Naive B cell (primary cell): Measurements from ENCODE around the gene TIE1. TPM values are rescaled to one million over a fixed set of nuclear protein-coding genes. Genes with fewer than 3 reads are reported as not detected.

Source experiments
- ATAC-seq, 2 donors: fragments of 150-1000 bp; cut with Tn5 transposase; 2 replicates each; pipeline ENCODE4 v1.10.0; 2021; ENCODE audit warnings: low read depth in 2 of 2, mild to moderate bottlenecking in 2 of 2, moderate library complexity in 2 of 2
- DNase-seq: peaks from one replicate; pipeline ENCODE4 v3.0.0; 2022
- H3K27ac Mint-ChIP-seq, 6 donors: one replicate each; pipeline ENCODE4 v1.8.0; 2020 to 2022; ENCODE audit warnings: mild to moderate bottlenecking in 6 of 6, mixed read lengths in 6 of 6, moderate library complexity in 5 of 6, inconsistent platforms in 2 of 6
- H3K27me3 Mint-ChIP-seq, 3 donors: one replicate each; pipeline ENCODE4 v1.8.0; 2021 to 2022; ENCODE audit warnings: mixed read lengths in 3 of 3, mild to moderate bottlenecking in 1 of 3
- H3K36me3 Mint-ChIP-seq, 2 donors: one replicate each; pipeline ENCODE4 v1.8.0; 2020 to 2022; ENCODE audit warnings: mixed read lengths in 2 of 2, inconsistent platforms in 1 of 2, mild to moderate bottlenecking in 1 of 2
- H3K4me1 Mint-ChIP-seq, 3 donors: one replicate each; pipeline ENCODE4 v1.8.0; 2020 to 2022; ENCODE audit warnings: mixed read lengths in 3 of 3, inconsistent platforms in 1 of 3, mild to moderate bottlenecking in 1 of 3, moderate library complexity in 1 of 3
- H3K4me3 Mint-ChIP-seq, 8 donors: one replicate each; pipeline ENCODE4 v1.8.0; 2020 to 2022; ENCODE audit warnings: mild to moderate bottlenecking in 8 of 8, mixed read lengths in 8 of 8, moderate library complexity in 8 of 8, inconsistent platforms in 2 of 8
- H3K9me3 Mint-ChIP-seq, 7 donors: one replicate each; pipeline ENCODE4 v1.8.0; 2020 to 2022; ENCODE audit warnings: mixed read lengths in 7 of 7, mild to moderate bottlenecking in 5 of 7, inconsistent platforms in 2 of 7, moderate library complexity in 1 of 7
- polyA plus RNA-seq, 6 donors: library from polyadenylated mRNA; unstranded; fragments of 300-500 nt; fragmentation: Illumina TruSeq; gene quantifications; one replicate each; pipeline ENCODE4 v1.2.3, GENCODE V29; 2021; ENCODE audit warnings: low read depth in 6 of 6

TIE1 gene
- polyA plus RNA-seq, 6 donors from 2014 or later, result not detected

- Mint-ChIP-seq H3K4me3 (no peak overlapping the region), H3K4me1 (peaks cover 0 to 3% (median 0%) of the 10 kb centered on the region in 3 donors)
Observed at GRCh38 chr1:43288785-43289706, 11.7 kb upstream of the TIE1 start.

GRCh38 chr1:43292216-43292615 lies 8.6 kb upstream of the TIE1 start:
- Mint-ChIP-seq H3K9me3 (no peaks in the 10 kb centered on the region), H3K27ac (peak overlapping the region in 1 of 6 donors; percentile 37), H3K4me1 (no peaks in the 10 kb centered on the region), H3K36me3 (no peaks in the 10 kb centered on the region), H3K4me3 (no peak overlapping the region), H3K27me3 (peaks cover 0 to 4% (median 0%) of the 10 kb centered on the region in 3 donors)
- no peak for ATAC-seq
- no peak for DNase-seq

More at GRCh38 chr1:43288785-43289706, 11.7 kb upstream of the TIE1 start:
- no peak for DNase-seq
- Mint-ChIP-seq H3K9me3 (no peaks in the 10 kb centered on the region), H3K36me3 (no peaks in the 10 kb centered on the region), H3K27me3 (peaks cover 0 to 12% (median 8%) of the 10 kb centered on the region in 3 donors), H3K27ac (no peak overlapping the region)
- no peak for ATAC-seq

GRCh38 chr1:43292679-43293078 lies 8.1 kb upstream of the TIE1 start:
- no peaks in the 10 kb centered on the region for H3K36me3 Mint-ChIP-seq
- ATAC-seq (no peak), DNase-seq (no peak)
- H3K27me3 Mint-ChIP-seq, result no peaks in the 10 kb centered on the region
- H3K4me1 Mint-ChIP-seq, result no peaks in the 10 kb centered on the region
- no peak overlapping the region for H3K27ac Mint-ChIP-seq
- no peak overlapping the region for H3K4me3 Mint-ChIP-seq
- no peaks in the 10 kb centered on the region for H3K9me3 Mint-ChIP-seq

- H3K9me3 Mint-ChIP-seq, result no peaks in the 10 kb centered on the region
- no peak overlapping the region for H3K4me3 Mint-ChIP-seq
- H3K4me1 Mint-ChIP-seq, result no peaks in the 10 kb centered on the region
- H3K27ac Mint-ChIP-seq, result peak overlapping the region in 2 of 6 donors; percentile 86 to 88
- no peaks in the 10 kb centered on the region for H3K36me3 Mint-ChIP-seq
- DNase-seq (no peak), ATAC-seq (no peak)
- no peaks in the 10 kb centered on the region for H3K27me3 Mint-ChIP-seq
Observed at GRCh38 chr1:43293176-43293575, 7.6 kb upstream of the TIE1 start.

GRCh38 chr1:43293896-43294760 lies 6.7 kb upstream of the TIE1 start:
- Mint-ChIP-seq H3K4me1 (no peaks in the 10 kb centered on the region), H3K27me3 (no peaks in the 10 kb centered on the region), H3K27ac (no peak overlapping the region), H3K36me3 (no peaks in the 10 kb centered on the region), H3K9me3 (no peaks in the 10 kb centered on the region), H3K4me3 (no peak overlapping the region)
- ATAC-seq, result no peak
- no peak for DNase-seq

GRCh38 chr1:43294761-43295160 lies 6.0 kb upstream of the TIE1 start:
- ATAC-seq (no peak), DNase-seq (no peak)
- H3K9me3 Mint-ChIP-seq, result no peaks in the 10 kb centered on the region
- no peaks in the 10 kb centered on the region for H3K27me3 Mint-ChIP-seq
- H3K36me3 Mint-ChIP-seq, result no peaks in the 10 kb centered on the region
- H3K4me1 Mint-ChIP-seq, result no peaks in the 10 kb centered on the region
- H3K4me3 Mint-ChIP-seq, result no peak overlapping the region
- peak overlapping the region in 1 of 6 donors; percentile 56 for H3K27ac Mint-ChIP-seq

GRCh38 chr1:43296207-43296606 lies 4.6 kb upstream of the TIE1 start:
- no peak for DNase-seq
- Mint-ChIP-seq H3K27ac (no peak overlapping the region), H3K9me3 (no peaks in the 10 kb centered on the region), H3K4me3 (no peak overlapping the region), H3K36me3 (no peaks in the 10 kb centered on the region), H3K4me1 (no peaks in the 10 kb centered on the region), H3K27me3 (peaks cover 0 to 6% (median 0%) of the 10 kb centered on the region in 3 donors)
- ATAC-seq, result no peak

- no peaks in the 10 kb centered on the region for H3K9me3 Mint-ChIP-seq
- no peak for ATAC-seq
- H3K4me3 Mint-ChIP-seq, result no peak overlapping the region
- H3K27ac Mint-ChIP-seq, result no peak overlapping the region
- no peaks in the 10 kb centered on the region for H3K36me3 Mint-ChIP-seq
- DNase-seq, result no peak
- no peaks in the 10 kb centered on the region for H3K4me1 Mint-ChIP-seq
- H3K27me3 Mint-ChIP-seq, result peaks cover 0 to 14% (median 0%) of the 10 kb centered on the region in 3 donors
Observed at GRCh38 chr1:43298055-43298454, 2.7 kb upstream of the TIE1 start.

- no peak overlapping the region for H3K4me3 Mint-ChIP-seq
- H3K9me3 Mint-ChIP-seq, result no peaks in the 10 kb centered on the region
- no peak for ATAC-seq
- H3K27ac Mint-ChIP-seq, result no peak overlapping the region
- H3K36me3 Mint-ChIP-seq, result no peaks in the 10 kb centered on the region
- H3K27me3 Mint-ChIP-seq, result peaks cover 0 to 18% (median 2%) of the 10 kb centered on the region in 3 donors
- peaks cover 0 to under 1% (median 0%) of the 10 kb centered on the region in 3 donors for H3K4me1 Mint-ChIP-seq
- no peak for DNase-seq
Observed at GRCh38 chr1:43299101-43299500, 1.7 kb upstream of the TIE1 start.

- Mint-ChIP-seq H3K4me1 (peaks cover 0 to 5% (median 0%) of the 10 kb centered on the region in 3 donors), H3K27ac (no peak overlapping the region), H3K9me3 (no peaks in the 10 kb centered on the region), H3K36me3 (no peaks in the 10 kb centered on the region), H3K27me3 (peaks cover 0 to 31% (median 6%) of the 10 kb centered on the region in 3 donors), H3K4me3 (no peak overlapping the region)
- no peak for DNase-seq
- no peak for ATAC-seq
Observed at GRCh38 chr1:43302201-43302600, 1.4 kb downstream of the TIE1 start.

- no peaks in the 10 kb centered on the region for H3K36me3 Mint-ChIP-seq
- H3K4me1 Mint-ChIP-seq, result peaks cover 0 to 5% (median 0%) of the 10 kb centered on the region in 3 donors
- no peak for DNase-seq
- H3K27me3 Mint-ChIP-seq, result peaks cover 0 to 35% (median 10%) of the 10 kb centered on the region in 3 donors
- H3K4me3 Mint-ChIP-seq, result no peak overlapping the region
- peak overlapping the region in 1 of 6 donors; percentile 39 for H3K27ac Mint-ChIP-seq
- ATAC-seq, result no peak
- no peaks in the 10 kb centered on the region for H3K9me3 Mint-ChIP-seq
Observed at GRCh38 chr1:43302721-43303470, 2.1 kb downstream of the TIE1 start.

- Mint-ChIP-seq H3K9me3 (no peaks in the 10 kb centered on the region), H3K4me1 (peaks cover 0 to 5% (median 0%) of the 10 kb centered on the region in 3 donors), H3K27ac (peak overlapping the region in 1 of 6 donors; percentile 37), H3K4me3 (no peak overlapping the region), H3K36me3 (no peaks in the 10 kb centered on the region), H3K27me3 (peaks cover 0 to 43% (median 12%) of the 10 kb centered on the region in 3 donors)
- DNase-seq (no peak), ATAC-seq (no peak)
Observed at GRCh38 chr1:43303471-43304313, 2.9 kb downstream of the TIE1 start.
